Measurements from ENCODE around the gene TCF21. TPM values are rescaled to one million over a fixed set of nuclear protein-coding genes. Genes with fewer than 3 reads are reported as not detected.

TCF21 gene
- total and polyA plus RNA-seq, 2 of the 13 experiments (the other 11 are each of a cell fraction or from before 2014, with no cell fraction given) = not detected

DNA sequence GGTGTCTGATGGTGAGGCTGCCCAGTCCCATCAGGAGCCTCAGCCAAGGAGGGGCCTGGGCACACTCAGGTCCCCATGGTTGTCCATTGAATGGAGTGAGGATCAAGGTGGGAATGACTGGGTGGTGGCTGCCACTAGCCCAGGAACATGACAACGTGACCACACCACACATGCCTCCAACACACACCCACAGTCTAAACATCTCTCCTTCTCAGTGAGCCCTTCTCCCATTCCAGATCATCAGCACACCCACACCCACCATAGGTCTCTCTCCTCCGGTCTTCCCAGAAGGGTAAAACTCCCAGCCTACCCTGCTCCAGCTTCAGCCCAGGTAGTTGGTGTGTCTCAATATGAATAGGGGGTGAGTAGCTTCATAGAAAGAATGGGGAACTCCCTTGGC, 5.5 kb downstream of the TCF21 start:
- 27% methylated on average over 2 of the region's 2 CpGs for WGBS (ENCODE audit: low lambda C conversion rate)
- no peaks in the 10 kb centered on the region for H3K79me2 ChIP-seq (ENCODE audit: insufficient read depth, low read length)
- in situ Hi-C loops (cut with HindIII; ENCODE audit: extremely low pct_ligation_motif_present, low pct_unique_long_range_greater_than_20kb) = no loop called here
- peaks cover 11% of the 10 kb centered on the region for H3K4me1 ChIP-seq (ENCODE audit: insufficient read depth, low read length)
- no peak overlapping the region for H3K9ac ChIP-seq (ENCODE audit: insufficient read depth, low read depth, low read length)
- POLR2A ChIA-PET = no interaction called here
- peaks cover 9 to 80% of the 10 kb centered on the region in 2 experiments for H3K27me3 ChIP-seq (ENCODE audit: control insufficient read depth in 1 of 2, insufficient read depth in 2 of 2, low read length in 2 of 2)
- H3K27ac ChIP-seq (ENCODE audit: extremely low read length, insufficient read depth, low read length) = no peak overlapping the region
- FAIRE-seq (no peak), ATAC-seq (no peak), DNase-seq (ENCODE audit: low spot score) (no peak)
- H3K4me2 ChIP-seq (ENCODE audit: low read depth, low read length) = no peak overlapping the region
- no peak overlapping the region for H2AFZ ChIP-seq (ENCODE audit: low read length)
- intact Hi-C loops (cut with micrococcal nuclease; ENCODE audit: unreplicated experiment) = no loop called here
- TF ChIP-seq ZNF776 (CRISPR knock-in tag; IDR thresholded peaks at IDR 0.05) (no peak), NFIB (CRISPR knock-in tag; IDR thresholded peaks at IDR 0.05; ENCODE audit: borderline replicate concordance) (no peak), ZNF570 (CRISPR knock-in tag; IDR thresholded peaks at IDR 0.05; ENCODE audit: borderline replicate concordance) (no peak), ZNF562 (CRISPR knock-in tag; IDR thresholded peaks at IDR 0.05; ENCODE audit: borderline replicate concordance) (no peak), ZNF10 (CRISPR knock-in tag; IDR thresholded peaks at IDR 0.05; ENCODE audit: borderline replicate concordance, low read depth) (no peak), SIN3B (IDR thresholded peaks at IDR 0.05; ENCODE audit: low read length) (no peak), ZNF850 (CRISPR knock-in tag; conservative IDR thresholded peaks at IDR 0.05) (no peak), ZZZ3 (CRISPR knock-in tag; IDR thresholded peaks at IDR 0.05; ENCODE audit: borderline replicate concordance) (no peak)
- TF ChIP-seq, protein P1, sequence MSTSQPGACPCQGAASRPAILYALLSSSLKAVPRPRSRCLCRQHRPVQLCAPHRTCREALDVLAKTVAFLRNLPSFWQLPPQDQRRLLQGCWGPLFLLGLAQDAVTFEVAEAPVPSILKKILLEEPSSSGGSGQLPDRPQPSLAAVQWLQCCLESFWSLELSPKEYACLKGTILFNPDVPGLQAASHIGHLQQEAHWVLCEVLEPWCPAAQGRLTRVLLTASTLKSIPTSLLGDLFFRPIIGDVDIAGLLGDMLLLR (CRISPR knock-in tag; IDR thresholded peaks at IDR 0.05) = no peak
- TF ChIP-seq, protein P2, sequence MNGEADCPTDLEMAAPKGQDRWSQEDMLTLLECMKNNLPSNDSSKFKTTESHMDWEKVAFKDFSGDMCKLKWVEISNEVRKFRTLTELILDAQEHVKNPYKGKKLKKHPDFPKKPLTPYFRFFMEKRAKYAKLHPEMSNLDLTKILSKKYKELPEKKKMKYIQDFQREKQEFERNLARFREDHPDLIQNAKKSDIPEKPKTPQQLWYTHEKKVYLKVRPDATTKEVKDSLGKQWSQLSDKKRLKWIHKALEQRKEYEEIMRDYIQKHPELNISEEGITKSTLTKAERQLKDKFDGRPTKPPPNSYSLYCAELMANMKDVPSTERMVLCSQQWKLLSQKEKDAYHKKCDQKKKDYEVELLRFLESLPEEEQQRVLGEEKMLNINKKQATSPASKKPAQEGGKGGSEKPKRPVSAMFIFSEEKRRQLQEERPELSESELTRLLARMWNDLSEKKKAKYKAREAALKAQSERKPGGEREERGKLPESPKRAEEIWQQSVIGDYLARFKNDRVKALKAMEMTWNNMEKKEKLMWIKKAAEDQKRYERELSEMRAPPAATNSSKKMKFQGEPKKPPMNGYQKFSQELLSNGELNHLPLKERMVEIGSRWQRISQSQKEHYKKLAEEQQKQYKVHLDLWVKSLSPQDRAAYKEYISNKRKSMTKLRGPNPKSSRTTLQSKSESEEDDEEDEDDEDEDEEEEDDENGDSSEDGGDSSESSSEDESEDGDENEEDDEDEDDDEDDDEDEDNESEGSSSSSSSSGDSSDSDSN (CRISPR knock-in tag; IDR thresholded peaks at IDR 0.05) = no peak
- no peaks in the 10 kb centered on the region for H3K36me3 ChIP-seq (replicated peaks in 1 of 2; ENCODE audit: control insufficient read depth in 1 of 2, insufficient read depth in 2 of 2, low read length in 2 of 2)
- H3K4me3 ChIP-seq (replicated peaks in 1 of 3; ENCODE audit: insufficient read depth in 1 of 3, low read depth in 2 of 3, low read length in 3 of 3) = no peak overlapping the region
- H3K9me3 ChIP-seq (ENCODE audit: low read length) = no peaks in the 10 kb centered on the region
- no TSS peak for BruUV-seq (replicated peaks)
- CTCF ChIA-PET (ENCODE audit: low intra/inter-chr PET ratio, low total read pairs) = no interaction called here
- no peaks in the 10 kb centered on the region for H4K20me1 ChIP-seq (ENCODE audit: insufficient read depth, low read length)
